ENCODE results near the gene OR5H1.

Gene OR5H1

DNA sequence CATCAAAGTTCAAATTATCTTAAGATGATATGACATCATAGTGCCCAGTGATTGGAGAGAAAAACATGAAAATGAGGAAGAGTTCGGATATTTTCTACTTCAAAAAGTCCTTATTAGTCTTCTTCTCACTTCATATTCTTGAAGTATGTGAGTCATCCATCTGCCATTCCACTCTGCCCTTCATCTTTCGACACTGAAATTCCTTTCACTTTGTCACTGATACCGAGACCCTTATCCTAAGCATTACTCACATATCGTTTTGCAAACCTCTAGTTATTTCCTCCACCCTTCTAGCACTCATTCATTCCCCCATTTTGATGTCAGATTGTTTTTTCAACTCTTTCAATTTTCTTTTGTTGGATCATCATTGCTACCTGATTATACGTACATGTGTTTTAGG, 20.7 kb downstream of the OR5H1 start:
- TF ChIP-seq, protein P1, sequence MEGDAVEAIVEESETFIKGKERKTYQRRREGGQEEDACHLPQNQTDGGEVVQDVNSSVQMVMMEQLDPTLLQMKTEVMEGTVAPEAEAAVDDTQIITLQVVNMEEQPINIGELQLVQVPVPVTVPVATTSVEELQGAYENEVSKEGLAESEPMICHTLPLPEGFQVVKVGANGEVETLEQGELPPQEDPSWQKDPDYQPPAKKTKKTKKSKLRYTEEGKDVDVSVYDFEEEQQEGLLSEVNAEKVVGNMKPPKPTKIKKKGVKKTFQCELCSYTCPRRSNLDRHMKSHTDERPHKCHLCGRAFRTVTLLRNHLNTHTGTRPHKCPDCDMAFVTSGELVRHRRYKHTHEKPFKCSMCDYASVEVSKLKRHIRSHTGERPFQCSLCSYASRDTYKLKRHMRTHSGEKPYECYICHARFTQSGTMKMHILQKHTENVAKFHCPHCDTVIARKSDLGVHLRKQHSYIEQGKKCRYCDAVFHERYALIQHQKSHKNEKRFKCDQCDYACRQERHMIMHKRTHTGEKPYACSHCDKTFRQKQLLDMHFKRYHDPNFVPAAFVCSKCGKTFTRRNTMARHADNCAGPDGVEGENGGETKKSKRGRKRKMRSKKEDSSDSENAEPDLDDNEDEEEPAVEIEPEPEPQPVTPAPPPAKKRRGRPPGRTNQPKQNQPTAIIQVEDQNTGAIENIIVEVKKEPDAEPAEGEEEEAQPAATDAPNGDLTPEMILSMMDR (IDR thresholded peaks at IDR 0.05; ENCODE audit: low read depth, low read length), result no peak
- peak in 1 of 2 donors; percentile 18 for DNase-seq (ENCODE audit: low read depth in 2 of 2)
- H3K4me3 ChIP-seq (replicated peaks in 1 of 2; ENCODE audit: low read depth in 2 of 2, low read length in 2 of 2), result no peak overlapping the region

DNA sequence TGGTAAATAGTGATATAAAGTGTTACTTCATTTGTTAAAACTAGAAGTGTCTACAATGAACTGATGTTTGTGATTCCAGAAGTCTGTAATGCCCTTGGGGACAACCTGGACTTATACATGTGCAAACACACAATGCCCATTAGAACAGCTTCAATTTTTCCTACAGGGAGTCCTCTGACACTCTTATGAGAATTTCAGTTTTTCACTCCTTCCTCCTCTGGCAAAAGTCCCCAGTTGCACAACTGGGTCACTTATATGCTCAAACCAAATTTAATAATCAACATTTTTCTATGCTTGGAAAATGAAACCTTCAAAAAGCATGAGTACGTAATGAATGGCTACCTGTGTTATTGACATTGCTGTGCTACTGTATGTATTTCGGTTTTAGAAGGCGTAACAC, 35.9 kb downstream of the OR5H1 start, which contains the start of gene OR5H15:
TSS of gene OR5H15 (plus strand) at position 301 of the 400 bp plus-strand sequence. CDS start 2,004 bp downstream, outside the sequence.
- TF ChIP-seq, protein P1 (IDR thresholded peaks at IDR 0.05; ENCODE audit: low read depth, low read length), result no peak
- DNase-seq (ENCODE audit: low read depth in 2 of 2), result no peak
- no peak within 1 kb of the TSS for H3K4me3 ChIP-seq (replicated peaks in 1 of 2; ENCODE audit: low read depth in 2 of 2, low read length in 2 of 2)

DNA sequence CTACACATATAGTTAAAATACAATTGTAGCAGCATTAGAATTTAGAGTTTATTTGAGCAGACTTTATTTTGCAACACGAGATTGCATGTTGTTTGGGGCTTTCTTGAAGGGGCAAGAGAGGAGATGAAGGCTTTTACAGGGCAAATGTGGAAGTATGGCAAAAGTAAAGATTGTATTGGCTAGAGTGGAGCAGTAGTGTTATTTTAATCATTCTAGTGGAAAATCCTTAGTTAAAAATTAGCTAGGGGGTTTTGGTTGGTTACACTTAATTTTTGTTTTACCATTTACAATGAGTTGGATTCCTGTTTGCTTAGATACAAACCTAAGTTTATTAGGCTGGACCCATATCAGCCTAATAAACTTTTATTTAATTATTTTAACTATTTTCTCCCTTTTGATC, 40.5 kb downstream of the OR5H1 start:
- H3K4me3 ChIP-seq (replicated peaks in 1 of 2; ENCODE audit: low read depth in 2 of 2, low read length in 2 of 2), result no peak overlapping the region
- TF ChIP-seq, protein P1 (IDR thresholded peaks at IDR 0.05; ENCODE audit: low read depth, low read length), result no peak
- no peak for DNase-seq (ENCODE audit: low read depth in 2 of 2)

DNA sequence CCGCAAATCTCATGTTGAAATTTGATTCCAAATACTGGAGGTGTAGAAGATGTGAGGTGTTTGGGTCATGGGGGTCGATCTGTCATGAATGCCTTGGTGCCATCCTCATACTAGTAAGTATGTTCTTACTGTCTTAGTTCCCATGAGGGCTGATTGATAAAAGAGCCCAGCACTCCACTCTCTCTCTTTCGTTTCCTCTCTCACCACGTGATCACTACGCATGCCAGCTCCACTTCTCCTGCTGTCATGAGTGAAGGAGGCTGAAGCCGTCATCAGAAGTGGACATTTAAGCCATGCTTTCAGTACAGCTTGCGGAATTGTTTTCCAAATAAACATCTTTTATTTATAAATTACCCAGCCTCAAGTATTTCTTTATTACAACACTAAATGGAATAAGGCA, 42.1 kb downstream of the OR5H1 start:
- TF ChIP-seq, protein P1 (IDR thresholded peaks at IDR 0.05; ENCODE audit: low read depth, low read length), result no peak
- DNase-seq (ENCODE audit: low read depth in 2 of 2), result no peak
- no peak overlapping the region for H3K4me3 ChIP-seq (replicated peaks in 1 of 2; ENCODE audit: low read depth in 2 of 2, low read length in 2 of 2)

DNA sequence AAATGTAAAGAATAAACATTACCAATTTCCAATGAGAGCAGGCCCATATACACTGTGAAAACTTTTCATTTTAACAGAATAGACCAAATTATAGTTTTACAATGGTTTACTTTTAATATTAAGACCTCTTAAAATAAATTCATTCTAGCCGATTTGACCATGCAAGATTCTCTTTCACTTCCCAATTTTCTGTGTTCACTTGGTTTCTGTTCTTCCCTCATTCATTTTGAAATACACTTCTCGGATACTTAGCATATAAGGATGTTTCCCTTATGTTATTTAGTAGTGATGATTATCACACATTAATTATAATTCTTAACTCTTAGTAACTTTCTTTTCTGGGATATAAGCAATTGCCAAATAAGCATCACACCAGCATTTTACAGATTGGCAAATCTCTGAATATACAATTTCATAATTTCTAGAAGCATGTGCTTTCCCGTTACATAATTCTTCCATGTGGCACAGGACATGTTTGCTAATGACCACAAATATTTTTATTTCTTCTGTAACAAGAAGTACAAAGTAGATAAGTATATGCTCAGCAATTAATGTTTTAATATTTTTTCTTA, 49.9 kb downstream of the OR5H1 start:
- no peak overlapping the region for H3K4me3 ChIP-seq (replicated peaks in 1 of 2; ENCODE audit: low read depth in 2 of 2, low read length in 2 of 2)
- TF ChIP-seq, protein P1 (IDR thresholded peaks at IDR 0.05; ENCODE audit: low read depth, low read length), result no peak
- no peak for DNase-seq (ENCODE audit: low read depth in 2 of 2)

DNA sequence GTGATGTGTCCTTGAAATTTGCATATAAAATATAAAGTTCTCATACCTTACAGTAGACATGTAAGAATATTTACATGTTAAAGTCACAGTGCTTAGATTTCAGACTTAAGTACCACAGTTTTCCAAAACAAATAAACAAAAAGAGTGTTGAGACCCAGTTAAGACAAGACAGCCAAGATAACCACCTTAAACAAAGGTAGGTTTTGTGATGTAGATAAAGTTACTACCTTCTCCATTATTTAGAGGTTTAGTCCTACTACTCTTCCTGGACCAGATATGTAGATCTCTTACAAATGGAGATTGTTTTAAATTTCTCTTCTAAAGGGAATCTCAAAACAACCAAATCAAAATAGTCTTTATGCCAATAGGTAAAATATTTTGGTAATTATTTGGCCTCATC, 51.7 kb downstream of the OR5H1 start:
- H3K4me3 ChIP-seq (replicated peaks in 1 of 2; ENCODE audit: low read depth in 2 of 2, low read length in 2 of 2), result no peak overlapping the region
- TF ChIP-seq, protein P1 (IDR thresholded peaks at IDR 0.05; ENCODE audit: low read depth, low read length), result no peak
- no peak for DNase-seq (ENCODE audit: low read depth in 2 of 2)

DNA sequence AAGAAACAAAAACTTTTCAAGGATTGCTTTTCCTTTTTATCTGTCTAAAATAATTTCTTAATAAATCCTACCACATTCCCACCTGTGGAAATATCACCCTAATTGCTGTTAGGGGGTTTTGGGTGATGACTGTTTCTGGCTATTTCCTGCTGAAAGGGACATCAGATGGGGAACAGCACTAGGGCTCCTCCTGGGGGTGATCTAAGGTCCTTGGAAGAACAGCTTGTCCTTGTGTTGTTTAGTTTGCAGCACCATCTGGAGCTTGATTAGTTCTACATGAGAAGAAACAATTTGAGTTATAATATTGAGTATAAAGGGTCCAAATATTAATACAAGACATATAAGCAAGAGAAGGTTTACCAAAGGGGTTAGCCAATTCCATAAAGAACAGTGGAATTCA, 54.7 kb downstream of the OR5H1 start:
- TF ChIP-seq, protein P1 (IDR thresholded peaks at IDR 0.05; ENCODE audit: low read depth, low read length), result no peak
- no peak overlapping the region for H3K4me3 ChIP-seq (replicated peaks in 1 of 2; ENCODE audit: low read depth in 2 of 2, low read length in 2 of 2)
- DNase-seq (ENCODE audit: low read depth in 2 of 2), result no peak
